Measurements from ENCODE around the gene ABCA10.

Gene ABCA10

DNA sequence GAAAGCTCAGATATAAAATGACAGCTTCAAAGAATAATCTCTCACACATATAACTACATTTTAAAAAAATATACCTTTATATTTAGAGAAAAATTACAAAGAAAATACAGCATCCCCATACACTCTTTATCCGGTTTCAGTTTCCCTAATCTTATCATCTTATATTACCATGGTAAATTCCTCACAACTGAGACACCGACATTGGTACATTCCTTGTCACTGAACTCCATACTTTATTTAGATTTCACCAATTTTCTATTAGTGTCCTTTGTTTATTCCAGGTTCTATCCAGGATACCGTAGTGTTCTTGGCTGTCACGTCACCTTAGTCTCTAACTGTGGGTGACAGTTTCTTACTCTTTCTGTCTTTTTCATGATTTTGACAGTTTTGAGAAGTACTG, 22.0 kb upstream of the ABCA10 start:
- Histone ChIP-seq H3K27ac (ENCODE audit: low read depth in 2 of 2, low read length in 2 of 2) (no peak overlapping the region), H3K27me3 (ENCODE audit: control insufficient read depth in 2 of 2, insufficient read depth in 2 of 2, low read length in 2 of 2) (no peaks in the 10 kb centered on the region), H3K9me3 (ENCODE audit: control insufficient read depth in 2 of 2, low read length in 2 of 2) (no peaks in the 10 kb centered on the region), H3K4me3 (ENCODE audit: low read length in 2 of 2) (no peak overlapping the region), H3K36me3 (ENCODE audit: control insufficient read depth in 2 of 2, insufficient read depth in 2 of 2, low read length in 2 of 2) (peaks cover 12 to 16% of the 10 kb centered on the region in 2 donors), H3K4me1 (ENCODE audit: control insufficient read depth in 2 of 2, insufficient read depth in 2 of 2, low read length in 2 of 2) (no peaks in the 10 kb centered on the region), H3K9ac (ENCODE audit: low read depth in 1 of 2, low read length in 2 of 2) (no peak overlapping the region)

DNA sequence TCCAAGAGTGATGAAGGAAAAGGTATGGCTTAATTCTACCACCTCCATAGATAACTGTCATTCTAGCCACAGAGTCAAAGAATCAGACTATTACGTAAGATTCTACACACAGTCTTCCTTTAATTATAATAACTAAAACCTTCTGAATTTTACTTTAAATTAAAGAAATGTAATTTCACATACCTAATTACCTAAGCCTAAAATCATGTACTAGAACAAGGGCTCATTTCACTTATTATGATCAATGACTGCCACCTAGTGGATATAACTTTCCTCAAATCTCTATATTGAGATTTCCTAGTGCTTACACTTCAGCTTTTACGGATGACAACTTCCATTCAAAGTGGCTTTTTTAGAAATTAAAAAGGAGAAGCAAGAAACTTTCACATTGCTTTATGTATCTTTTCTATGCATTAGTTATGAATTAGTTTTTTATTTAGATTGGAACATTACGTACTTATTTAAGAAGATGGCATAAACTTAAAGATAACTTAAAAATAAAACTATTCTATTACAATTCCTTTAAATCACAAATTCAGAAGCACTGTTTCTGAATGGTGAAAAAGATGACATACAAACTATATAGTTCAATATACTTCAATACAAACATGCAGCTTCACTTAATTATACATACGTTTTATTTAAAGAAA, 18.2 kb upstream of the ABCA10 start:
- Histone ChIP-seq H3K9me3 (ENCODE audit: control insufficient read depth in 2 of 2, low read length in 2 of 2) (no peaks in the 10 kb centered on the region), H3K27ac (ENCODE audit: low read depth in 2 of 2, low read length in 2 of 2) (no peak overlapping the region), H3K36me3 (ENCODE audit: control insufficient read depth in 2 of 2, insufficient read depth in 2 of 2, low read length in 2 of 2) (peaks cover 8 to 9% of the 10 kb centered on the region in 2 donors), H3K4me3 (ENCODE audit: low read length in 2 of 2) (no peak overlapping the region), H3K27me3 (ENCODE audit: control insufficient read depth in 2 of 2, insufficient read depth in 2 of 2, low read length in 2 of 2) (no peaks in the 10 kb centered on the region), H3K4me1 (ENCODE audit: control insufficient read depth in 2 of 2, insufficient read depth in 2 of 2, low read length in 2 of 2) (no peaks in the 10 kb centered on the region), H3K9ac (ENCODE audit: low read depth in 1 of 2, low read length in 2 of 2) (no peak overlapping the region)

DNA sequence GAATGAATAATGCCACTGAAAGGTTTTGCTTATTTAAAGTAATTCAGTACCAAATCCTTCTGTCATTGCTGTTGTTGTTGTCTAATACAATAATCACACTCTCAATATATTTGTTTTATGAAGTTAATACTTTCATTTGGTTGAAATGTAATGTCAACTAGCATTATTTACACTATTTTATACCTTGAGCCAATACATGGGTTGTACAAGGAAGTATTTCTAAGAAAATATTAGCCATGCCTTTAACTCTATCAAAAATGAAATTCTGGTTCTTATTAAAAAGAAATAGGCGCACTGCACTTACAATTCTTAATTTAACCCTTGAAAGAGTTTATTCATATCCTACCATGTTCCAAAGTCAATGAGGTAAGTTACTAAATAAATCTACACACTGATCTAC, 17.6 kb upstream of the ABCA10 start:
- H3K4me1 ChIP-seq (ENCODE audit: control insufficient read depth in 2 of 2, insufficient read depth in 2 of 2, low read length in 2 of 2), result no peaks in the 10 kb centered on the region
- no peak overlapping the region for H3K4me3 ChIP-seq (ENCODE audit: low read length in 2 of 2)
- no peak overlapping the region for H3K27ac ChIP-seq (ENCODE audit: low read depth in 2 of 2, low read length in 2 of 2)
- H3K27me3 ChIP-seq (ENCODE audit: control insufficient read depth in 2 of 2, insufficient read depth in 2 of 2, low read length in 2 of 2), result no peaks in the 10 kb centered on the region
- H3K9ac ChIP-seq (ENCODE audit: low read depth in 1 of 2, low read length in 2 of 2), result no peak overlapping the region
- H3K36me3 ChIP-seq (ENCODE audit: control insufficient read depth in 2 of 2, insufficient read depth in 2 of 2, low read length in 2 of 2), result peaks cover 8 to 9% of the 10 kb centered on the region in 2 donors
- H3K9me3 ChIP-seq (ENCODE audit: control insufficient read depth in 2 of 2, low read length in 2 of 2), result no peaks in the 10 kb centered on the region

DNA sequence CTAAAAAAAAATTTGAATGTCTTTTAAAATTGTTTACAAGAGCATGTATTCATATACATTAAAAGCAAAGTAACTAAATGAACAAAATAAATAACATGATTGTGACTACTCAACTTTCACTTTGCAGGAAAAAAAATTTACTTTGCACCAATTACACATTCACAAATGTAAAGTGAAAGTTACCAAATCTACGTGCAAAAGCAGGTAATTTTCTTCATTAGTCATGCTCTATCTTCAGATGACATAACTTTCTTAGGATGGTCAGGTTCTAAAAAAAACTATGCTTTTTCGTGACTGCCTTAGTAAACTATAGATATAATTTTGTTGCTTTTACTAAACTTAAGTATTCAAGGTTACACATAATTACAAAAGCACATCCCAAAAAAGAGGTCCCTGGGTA, 17.0 kb upstream of the ABCA10 start:
- Histone ChIP-seq H3K9me3 (ENCODE audit: control insufficient read depth in 2 of 2, low read length in 2 of 2) (no peaks in the 10 kb centered on the region), H3K27ac (ENCODE audit: low read depth in 2 of 2, low read length in 2 of 2) (no peak overlapping the region), H3K4me3 (ENCODE audit: low read length in 2 of 2) (no peak overlapping the region)

DNA sequence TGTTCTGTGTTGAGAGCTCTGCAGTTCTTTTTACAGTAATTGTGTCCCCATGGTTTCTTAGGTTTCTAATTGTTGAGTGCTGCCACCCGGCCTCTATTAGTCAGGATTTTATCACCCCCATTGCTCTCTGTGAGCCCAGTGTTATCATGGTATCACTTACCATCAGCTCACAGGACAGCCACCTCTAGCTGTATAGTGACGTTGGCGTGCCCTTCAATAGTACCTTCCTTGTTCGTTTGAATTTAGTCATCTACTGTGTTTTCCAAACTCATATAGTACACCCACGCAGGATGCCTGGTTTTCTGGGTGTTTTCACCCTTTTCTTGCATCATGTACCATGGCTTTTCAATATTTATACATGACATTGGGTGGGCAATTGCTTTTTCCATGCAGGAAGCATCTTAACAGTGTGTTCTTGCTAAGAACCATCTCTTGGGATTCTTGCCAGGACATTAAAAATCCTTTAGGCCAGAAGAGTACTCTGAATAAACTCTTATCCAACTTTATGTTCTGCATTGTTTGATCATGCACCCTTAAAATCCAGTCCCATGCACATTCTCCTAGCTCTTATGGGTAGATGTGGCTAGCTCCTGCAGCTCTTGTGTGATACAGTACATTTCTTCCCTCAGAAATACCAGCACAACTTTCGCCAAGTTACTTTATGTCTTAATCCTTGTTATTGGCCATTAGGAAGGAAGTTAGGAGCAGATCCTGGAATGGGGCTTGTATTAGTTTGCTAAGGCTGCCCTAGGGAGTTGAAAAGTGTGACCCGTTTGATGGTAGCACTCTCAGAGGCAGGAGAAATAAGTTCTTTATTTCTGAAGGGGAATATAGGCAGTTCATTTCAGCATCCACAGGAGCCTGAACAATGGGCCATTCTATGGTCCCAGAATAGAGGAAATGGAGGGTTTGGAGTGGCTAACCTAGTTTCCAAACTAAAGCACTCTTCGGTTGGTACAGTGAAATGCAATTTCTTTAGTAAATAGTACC, 11.3 kb upstream of the ABCA10 start:
- Histone ChIP-seq H3K4me3 (ENCODE audit: low read length in 2 of 2) (no peak overlapping the region), H3K9me3 (ENCODE audit: control insufficient read depth in 2 of 2, low read length in 2 of 2) (no peaks in the 10 kb centered on the region), H3K27me3 (ENCODE audit: control insufficient read depth in 2 of 2, insufficient read depth in 2 of 2, low read length in 2 of 2) (no peaks in the 10 kb centered on the region), H3K27ac (ENCODE audit: low read depth in 2 of 2, low read length in 2 of 2) (no peak overlapping the region), H3K9ac (ENCODE audit: low read depth in 1 of 2, low read length in 2 of 2) (no peak overlapping the region), H3K4me1 (ENCODE audit: control insufficient read depth in 2 of 2, insufficient read depth in 2 of 2, low read length in 2 of 2) (no peaks in the 10 kb centered on the region), H3K36me3 (ENCODE audit: control insufficient read depth in 2 of 2, insufficient read depth in 2 of 2, low read length in 2 of 2) (peaks cover 5 to 9% of the 10 kb centered on the region in 2 donors)

More for the DNA sequence above, 17.0 kb upstream of the ABCA10 start:
- no peaks in the 10 kb centered on the region for H3K4me1 ChIP-seq (ENCODE audit: control insufficient read depth in 2 of 2, insufficient read depth in 2 of 2, low read length in 2 of 2)
- no peak overlapping the region for H3K9ac ChIP-seq (ENCODE audit: low read depth in 1 of 2, low read length in 2 of 2)
- H3K36me3 ChIP-seq (ENCODE audit: control insufficient read depth in 2 of 2, insufficient read depth in 2 of 2, low read length in 2 of 2), result peaks cover 8 to 9% of the 10 kb centered on the region in 2 donors
- no peaks in the 10 kb centered on the region for H3K27me3 ChIP-seq (ENCODE audit: control insufficient read depth in 2 of 2, insufficient read depth in 2 of 2, low read length in 2 of 2)

DNA sequence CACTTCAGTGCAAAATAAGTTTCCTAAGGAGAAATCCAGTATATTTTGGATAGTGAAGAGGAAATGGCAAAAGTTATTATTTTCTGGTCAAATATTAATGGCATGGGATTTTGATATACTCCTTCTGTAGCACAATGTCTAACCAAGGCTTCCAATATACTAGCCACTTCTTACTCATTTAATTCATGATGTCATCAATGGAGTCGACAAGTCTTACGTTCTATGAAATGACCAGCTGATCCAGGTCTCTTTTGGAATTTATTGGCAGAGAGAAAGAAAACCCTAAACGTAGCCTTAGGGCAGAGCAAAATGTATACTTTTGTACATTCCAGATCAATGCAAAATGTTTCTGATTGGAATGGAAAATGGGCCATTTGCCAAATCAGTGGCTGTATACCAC, 8.3 kb upstream of the ABCA10 start:
- Histone ChIP-seq H3K4me1 (ENCODE audit: control insufficient read depth in 2 of 2, insufficient read depth in 2 of 2, low read length in 2 of 2) (no peaks in the 10 kb centered on the region), H3K27ac (ENCODE audit: low read depth in 2 of 2, low read length in 2 of 2) (no peak overlapping the region), H3K27me3 (ENCODE audit: control insufficient read depth in 2 of 2, insufficient read depth in 2 of 2, low read length in 2 of 2) (no peaks in the 10 kb centered on the region), H3K9ac (ENCODE audit: low read depth in 1 of 2, low read length in 2 of 2) (no peak overlapping the region), H3K36me3 (ENCODE audit: control insufficient read depth in 2 of 2, insufficient read depth in 2 of 2, low read length in 2 of 2) (peaks cover 0 to 5% of the 10 kb centered on the region in 2 donors), H3K4me3 (ENCODE audit: low read length in 2 of 2) (no peak overlapping the region), H3K9me3 (ENCODE audit: control insufficient read depth in 2 of 2, low read length in 2 of 2) (peaks cover 0 to 3% of the 10 kb centered on the region in 2 donors)

DNA sequence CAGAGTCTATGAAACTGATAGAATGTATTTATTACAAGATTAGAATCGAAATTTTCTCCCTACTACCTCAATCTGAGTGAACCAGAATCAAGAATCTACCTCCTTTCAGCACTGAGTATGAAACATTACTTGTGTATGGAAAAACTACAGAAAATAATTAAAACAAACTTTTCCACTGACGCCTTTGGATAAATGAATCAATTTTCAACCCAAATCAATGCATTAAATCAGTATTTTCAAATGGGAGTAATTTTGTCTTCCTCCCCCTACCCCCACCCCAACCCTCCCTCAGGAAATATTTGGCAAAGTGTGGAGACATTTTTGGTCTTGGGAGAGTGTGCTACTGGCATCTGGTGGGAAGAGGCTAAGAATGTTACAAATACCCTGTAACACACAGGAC, 7.8 kb upstream of the ABCA10 start:
- no peak overlapping the region for H3K9ac ChIP-seq (ENCODE audit: low read depth in 1 of 2, low read length in 2 of 2)
- H3K36me3 ChIP-seq (ENCODE audit: control insufficient read depth in 2 of 2, insufficient read depth in 2 of 2, low read length in 2 of 2), result peaks cover 0 to 5% of the 10 kb centered on the region in 2 donors
- no peaks in the 10 kb centered on the region for H3K4me1 ChIP-seq (ENCODE audit: control insufficient read depth in 2 of 2, insufficient read depth in 2 of 2, low read length in 2 of 2)
- no peak overlapping the region for H3K4me3 ChIP-seq (ENCODE audit: low read length in 2 of 2)
- H3K27me3 ChIP-seq (ENCODE audit: control insufficient read depth in 2 of 2, insufficient read depth in 2 of 2, low read length in 2 of 2), result no peaks in the 10 kb centered on the region
- no peak overlapping the region for H3K27ac ChIP-seq (ENCODE audit: low read depth in 2 of 2, low read length in 2 of 2)
- H3K9me3 ChIP-seq (ENCODE audit: control insufficient read depth in 2 of 2, low read length in 2 of 2), result peaks cover 0 to 3% of the 10 kb centered on the region in 2 donors

DNA sequence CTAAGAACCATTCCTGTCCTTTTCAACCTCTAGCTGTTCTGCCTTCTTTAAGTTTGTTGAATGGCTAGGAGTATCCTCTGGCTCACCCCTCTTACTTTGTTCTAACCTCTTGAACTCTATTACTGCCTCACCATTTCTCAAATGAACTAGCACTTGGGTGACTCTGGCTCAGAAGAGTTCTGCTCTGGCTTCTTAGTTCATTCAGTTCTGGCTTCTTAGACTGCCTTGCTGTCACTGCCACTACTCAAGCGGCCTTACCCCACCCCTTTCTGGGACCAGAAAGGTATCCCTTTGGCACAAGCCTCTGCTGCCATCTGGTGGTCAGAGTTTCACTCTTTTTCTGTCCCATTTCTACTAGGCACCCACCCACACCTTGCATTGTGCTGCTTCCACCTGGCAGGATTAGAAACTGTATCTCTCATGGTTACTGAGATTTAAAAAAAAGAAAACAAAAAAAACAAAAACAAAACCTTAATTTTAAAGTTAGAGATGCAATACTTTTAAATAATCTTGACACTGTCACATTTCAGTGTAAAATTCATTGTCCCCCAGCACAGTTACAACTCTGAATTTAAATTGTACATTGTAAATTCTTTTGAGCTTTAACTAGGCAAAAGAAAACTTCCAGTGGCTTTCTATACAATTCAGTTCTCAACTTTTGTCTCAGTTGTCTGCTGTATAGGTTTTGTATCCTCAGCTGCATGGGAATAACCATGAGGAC, 6.9 kb upstream of the ABCA10 start:
- H3K27ac ChIP-seq (ENCODE audit: low read depth in 2 of 2, low read length in 2 of 2), result no peak overlapping the region
- no peak overlapping the region for H3K4me3 ChIP-seq (ENCODE audit: low read length in 2 of 2)
- peaks cover 0 to 5% of the 10 kb centered on the region in 2 donors for H3K36me3 ChIP-seq (ENCODE audit: control insufficient read depth in 2 of 2, insufficient read depth in 2 of 2, low read length in 2 of 2)
- peaks cover 0 to 3% of the 10 kb centered on the region in 2 donors for H3K9me3 ChIP-seq (ENCODE audit: control insufficient read depth in 2 of 2, low read length in 2 of 2)
- no peaks in the 10 kb centered on the region for H3K27me3 ChIP-seq (ENCODE audit: control insufficient read depth in 2 of 2, insufficient read depth in 2 of 2, low read length in 2 of 2)
- H3K4me1 ChIP-seq (ENCODE audit: control insufficient read depth in 2 of 2, insufficient read depth in 2 of 2, low read length in 2 of 2), result no peaks in the 10 kb centered on the region
- no peak overlapping the region for H3K9ac ChIP-seq (ENCODE audit: low read depth in 1 of 2, low read length in 2 of 2)

DNA sequence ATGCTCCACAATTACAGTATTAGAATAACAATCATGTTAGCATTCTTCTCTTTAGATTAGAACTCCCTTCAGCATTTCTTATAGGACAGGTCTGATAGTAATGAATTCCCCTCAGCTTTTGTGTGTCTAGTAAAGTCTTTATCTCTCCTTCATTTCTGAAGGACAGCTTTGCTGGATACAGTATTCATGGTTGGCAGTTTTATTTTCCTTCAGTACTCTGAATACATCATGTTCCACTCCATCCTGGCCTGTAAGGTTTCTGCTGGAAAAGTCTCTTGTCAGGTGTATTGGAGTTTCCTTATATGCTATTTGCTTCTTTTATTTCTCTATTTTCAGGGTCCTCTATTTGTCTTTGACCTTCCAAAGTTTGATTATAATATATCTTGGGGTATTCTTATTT, 4.0 kb upstream of the ABCA10 start:
- no peaks in the 10 kb centered on the region for H3K36me3 ChIP-seq (ENCODE audit: control insufficient read depth in 2 of 2, insufficient read depth in 2 of 2, low read length in 2 of 2)
- H3K27me3 ChIP-seq (ENCODE audit: control insufficient read depth in 2 of 2, insufficient read depth in 2 of 2, low read length in 2 of 2), result no peaks in the 10 kb centered on the region
- H3K4me3 ChIP-seq (ENCODE audit: low read length in 2 of 2), result no peak overlapping the region
- peaks cover 0 to 3% of the 10 kb centered on the region in 2 donors for H3K9me3 ChIP-seq (ENCODE audit: control insufficient read depth in 2 of 2, low read length in 2 of 2)
- no peak overlapping the region for H3K27ac ChIP-seq (ENCODE audit: low read depth in 2 of 2, low read length in 2 of 2)
- H3K9ac ChIP-seq (ENCODE audit: low read depth in 1 of 2, low read length in 2 of 2), result no peak overlapping the region
- H3K4me1 ChIP-seq (ENCODE audit: control insufficient read depth in 2 of 2, insufficient read depth in 2 of 2, low read length in 2 of 2), result no peaks in the 10 kb centered on the region

DNA sequence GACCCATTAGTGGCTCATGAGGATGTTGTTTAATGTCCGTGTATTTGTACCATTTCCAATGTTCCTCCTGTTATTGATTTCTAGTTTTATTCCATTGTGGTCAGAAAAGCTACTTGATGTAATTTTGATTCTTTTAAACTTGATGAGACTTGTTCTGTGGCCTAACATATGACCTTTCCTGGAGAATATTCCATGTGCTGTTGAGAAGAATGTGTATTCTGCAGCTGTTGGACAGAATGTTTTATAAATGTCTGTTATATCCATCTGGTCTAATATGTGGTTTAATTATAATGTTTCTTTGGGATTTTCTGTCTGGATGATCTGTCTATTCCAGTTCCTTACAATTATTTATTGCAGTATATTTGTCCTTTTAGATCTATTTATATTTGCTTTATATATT, 2.9 kb upstream of the ABCA10 start:
- Histone ChIP-seq H3K27ac (ENCODE audit: low read depth in 2 of 2, low read length in 2 of 2) (no peak overlapping the region), H3K4me3 (ENCODE audit: low read length in 2 of 2) (no peak overlapping the region), H3K4me1 (ENCODE audit: control insufficient read depth in 2 of 2, insufficient read depth in 2 of 2, low read length in 2 of 2) (no peaks in the 10 kb centered on the region), H3K36me3 (ENCODE audit: control insufficient read depth in 2 of 2, insufficient read depth in 2 of 2, low read length in 2 of 2) (no peaks in the 10 kb centered on the region), H3K9ac (ENCODE audit: low read depth in 1 of 2, low read length in 2 of 2) (no peak overlapping the region), H3K9me3 (ENCODE audit: control insufficient read depth in 2 of 2, low read length in 2 of 2) (peaks cover 0 to 3% of the 10 kb centered on the region in 2 donors), H3K27me3 (ENCODE audit: control insufficient read depth in 2 of 2, insufficient read depth in 2 of 2, low read length in 2 of 2) (no peaks in the 10 kb centered on the region)
